C4-2B (cell line): ENCODE data around the gene ZER1.
A peak's percentile ranks its signal among the peaks of the same experiment; 100 is the strongest.

Experiments used
- H3K27ac ChIP-seq: fragments of 450-650 bp; 2 replicates; pipeline ENCODE4 v1.5.1; 2017
- CTCF ChIP-seq: fragments of 450-650 bp; conservative IDR thresholded peaks from 2 replicates; pipeline ENCODE4 v1.5.1; 2017; ENCODE audit warnings: mild to moderate bottlenecking
- ZFX ChIP-seq: fragments of 450-650 bp; IDR thresholded peaks from 2 replicates; pipeline ENCODE4 v1.6.1; 2017

ZER1 gene

GRCh38 chr9:128724744-128725211 lies 46.9 kb downstream of the ZER1 start:
- no peak for TF ChIP-seq CTCF
- no peak for TF ChIP-seq ZFX
- peak overlapping the region; percentile 86 for H3K27ac ChIP-seq

GRCh38 chr9:128723866-128724743 lies 47.6 kb downstream of the ZER1 start, which contains the start of gene ZDHHC12:
ZDHHC12 (minus strand) TSS chr9:128724127; CDS start chr9:128724093, 34 bp downstream.
- TF ChIP-seq ZFX: no peak
- TF ChIP-seq CTCF: no peak
- peak within 1 kb of the TSS; percentile 86 for H3K27ac ChIP-seq

- TF ChIP-seq CTCF: no peak
- no peak for TF ChIP-seq ZFX
- H3K27ac ChIP-seq: peak overlapping the region; percentile 86
These were observed 48.3 kb downstream of the ZER1 start for GRCh38 chr9:128723352-128723865.

GRCh38 chr9:128722380-128723351 lies 49.1 kb downstream of the ZER1 start:
- no peak for TF ChIP-seq CTCF
- no peak for TF ChIP-seq ZFX
- H3K27ac ChIP-seq: peak overlapping the region; percentile 86

- TF ChIP-seq CTCF (no peak), ZFX (no peak)
- no peak overlapping the region for H3K27ac ChIP-seq
These were observed 50.2 kb downstream of the ZER1 start for GRCh38 chr9:128721487-128722010.

- TF ChIP-seq CTCF (no peak), ZFX (no peak)
- no peak overlapping the region for H3K27ac ChIP-seq
These were observed 50.8 kb downstream of the ZER1 start for GRCh38 chr9:128720841-128721486.
